ENCODE results near the gene KANSL1. TPM values are rescaled to one million over a fixed set of nuclear protein-coding genes. Genes with fewer than 3 reads are reported as not detected.

The KANSL1 gene
- total RNA-seq, 1 experiment from 2014 or later = 47.6 TPM

DNA sequence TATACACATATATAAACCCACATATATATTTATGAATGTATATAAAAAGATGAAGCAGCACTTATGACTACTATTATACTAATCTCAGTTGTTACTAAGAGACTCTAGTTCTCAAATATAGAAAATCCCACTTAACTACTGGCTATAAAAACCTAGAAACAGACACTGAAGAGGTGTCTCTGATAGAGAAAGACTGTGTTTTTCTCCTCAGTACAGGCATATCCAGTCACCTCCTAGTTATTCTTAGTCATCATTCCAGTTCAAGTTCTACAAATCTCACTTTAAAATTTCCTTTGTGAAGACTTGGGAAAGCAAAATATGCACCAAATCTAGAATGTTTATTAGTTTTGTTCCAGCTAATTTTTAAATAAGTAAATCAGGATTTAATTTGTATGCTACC lies 100.2 kb downstream of the KANSL1 start:
- intact Hi-C loops (cut with micrococcal nuclease) = no loop called here

DNA sequence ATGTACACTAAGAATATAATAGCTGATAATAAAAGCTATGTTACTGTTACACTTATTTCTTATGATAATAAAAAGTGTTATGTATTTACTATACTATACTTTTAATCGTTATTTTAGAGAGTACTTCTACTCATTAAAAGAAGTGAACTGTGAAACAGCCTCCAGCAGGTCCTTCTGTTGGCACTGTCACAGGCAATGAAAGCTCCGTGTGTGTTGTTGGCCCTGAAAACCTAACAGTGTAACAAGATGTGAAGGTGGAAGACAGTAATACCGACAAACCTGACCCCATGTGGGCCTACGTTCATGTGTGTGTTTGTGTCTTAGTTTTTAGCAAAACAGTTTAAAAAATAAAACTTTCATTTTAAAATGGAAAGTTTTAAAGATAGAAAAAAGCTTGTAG lies 102.4 kb downstream of the KANSL1 start:
- Histone ChIP-seq H3K9me2 (replicated peaks; ENCODE audit: low read length) (no peaks in the 10 kb centered on the region), H4K20me1 (ENCODE audit: low read length) (peaks cover 30% of the 10 kb centered on the region), H3K36me3 (ENCODE audit: low read depth, low read length) (peaks cover 36% of the 10 kb centered on the region), H3K4me1 (ENCODE audit: insufficient read depth, low read length) (no peaks in the 10 kb centered on the region), H3F3A (ENCODE audit: low read length, unreplicated experiment) (no peaks in the 10 kb centered on the region), H3K27ac (ENCODE audit: low read length) (no peak overlapping the region), H3K9ac (ENCODE audit: low read length) (no peak overlapping the region), H3K9me3 (ENCODE audit: low read length) (no peaks in the 10 kb centered on the region), H2AFZ (ENCODE audit: low read length) (no peak overlapping the region), H3K27me3 (ENCODE audit: low read length) (no peaks in the 10 kb centered on the region), H3K79me2 (ENCODE audit: low read length) (peaks cover 77% of the 10 kb centered on the region), H3K4me3 (ENCODE audit: low read length) (no peak overlapping the region), H3K4me2 (ENCODE audit: low read length) (no peak overlapping the region)
- DNase-seq = no peak
- no TSS peak for BruUV-seq (replicated peaks)
- intact Hi-C loops (cut with micrococcal nuclease) = no loop called here
- no peak for ATAC-seq
- POLR2A ChIA-PET (ENCODE audit: unreplicated experiment) = no interaction called here
- TF ChIP-seq EZH2phosphoT487 (IDR thresholded peaks at IDR 0.05; ENCODE audit: borderline replicate concordance, low read length) (no peak), EZH2 (IDR thresholded peaks at IDR 0.05; ENCODE audit: low read length, unreplicated experiment) (no peak)
- TF ChIP-seq, protein P1, sequence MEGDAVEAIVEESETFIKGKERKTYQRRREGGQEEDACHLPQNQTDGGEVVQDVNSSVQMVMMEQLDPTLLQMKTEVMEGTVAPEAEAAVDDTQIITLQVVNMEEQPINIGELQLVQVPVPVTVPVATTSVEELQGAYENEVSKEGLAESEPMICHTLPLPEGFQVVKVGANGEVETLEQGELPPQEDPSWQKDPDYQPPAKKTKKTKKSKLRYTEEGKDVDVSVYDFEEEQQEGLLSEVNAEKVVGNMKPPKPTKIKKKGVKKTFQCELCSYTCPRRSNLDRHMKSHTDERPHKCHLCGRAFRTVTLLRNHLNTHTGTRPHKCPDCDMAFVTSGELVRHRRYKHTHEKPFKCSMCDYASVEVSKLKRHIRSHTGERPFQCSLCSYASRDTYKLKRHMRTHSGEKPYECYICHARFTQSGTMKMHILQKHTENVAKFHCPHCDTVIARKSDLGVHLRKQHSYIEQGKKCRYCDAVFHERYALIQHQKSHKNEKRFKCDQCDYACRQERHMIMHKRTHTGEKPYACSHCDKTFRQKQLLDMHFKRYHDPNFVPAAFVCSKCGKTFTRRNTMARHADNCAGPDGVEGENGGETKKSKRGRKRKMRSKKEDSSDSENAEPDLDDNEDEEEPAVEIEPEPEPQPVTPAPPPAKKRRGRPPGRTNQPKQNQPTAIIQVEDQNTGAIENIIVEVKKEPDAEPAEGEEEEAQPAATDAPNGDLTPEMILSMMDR (conservative IDR thresholded peaks at IDR 0.05; ENCODE audit: low read depth, low read length) = no peak
- CTCF ChIA-PET = no interaction called here

More for the DNA sequence above, 100.2 kb downstream of the KANSL1 start:
- no peak overlapping the region for H3K4me2 ChIP-seq (ENCODE audit: low read length)
- no TSS peak for BruUV-seq (replicated peaks)
- TF ChIP-seq EZH2phosphoT487 (IDR thresholded peaks at IDR 0.05; ENCODE audit: borderline replicate concordance, low read length) (no peak), EZH2 (IDR thresholded peaks at IDR 0.05; ENCODE audit: low read length, unreplicated experiment) (no peak)
- TF ChIP-seq, protein P1 (conservative IDR thresholded peaks at IDR 0.05; ENCODE audit: low read depth, low read length) = no peak
- H3K4me1 ChIP-seq (ENCODE audit: insufficient read depth, low read length) = no peaks in the 10 kb centered on the region
- H3K27ac ChIP-seq (ENCODE audit: low read length) = no peak overlapping the region
- POLR2A ChIA-PET (ENCODE audit: unreplicated experiment) = no interaction called here
- H2AFZ ChIP-seq (ENCODE audit: low read length) = no peak overlapping the region
- no peaks in the 10 kb centered on the region for H3K27me3 ChIP-seq (ENCODE audit: low read length)
- ATAC-seq = no peak
- no peaks in the 10 kb centered on the region for H3F3A ChIP-seq (ENCODE audit: low read length, unreplicated experiment)
- no peaks in the 10 kb centered on the region for H3K9me3 ChIP-seq (ENCODE audit: low read length)
- no peak overlapping the region for H3K4me3 ChIP-seq (ENCODE audit: low read length)
- H3K9me2 ChIP-seq (replicated peaks; ENCODE audit: low read length) = no peaks in the 10 kb centered on the region
- H3K79me2 ChIP-seq (ENCODE audit: low read length) = peaks cover 79% of the 10 kb centered on the region
- CTCF ChIA-PET = no interaction called here
- no peak for DNase-seq
- no peak overlapping the region for H3K9ac ChIP-seq (ENCODE audit: low read length)
- H4K20me1 ChIP-seq (ENCODE audit: low read length) = peaks cover 20% of the 10 kb centered on the region
- peaks cover 36% of the 10 kb centered on the region for H3K36me3 ChIP-seq (ENCODE audit: low read depth, low read length)

DNA sequence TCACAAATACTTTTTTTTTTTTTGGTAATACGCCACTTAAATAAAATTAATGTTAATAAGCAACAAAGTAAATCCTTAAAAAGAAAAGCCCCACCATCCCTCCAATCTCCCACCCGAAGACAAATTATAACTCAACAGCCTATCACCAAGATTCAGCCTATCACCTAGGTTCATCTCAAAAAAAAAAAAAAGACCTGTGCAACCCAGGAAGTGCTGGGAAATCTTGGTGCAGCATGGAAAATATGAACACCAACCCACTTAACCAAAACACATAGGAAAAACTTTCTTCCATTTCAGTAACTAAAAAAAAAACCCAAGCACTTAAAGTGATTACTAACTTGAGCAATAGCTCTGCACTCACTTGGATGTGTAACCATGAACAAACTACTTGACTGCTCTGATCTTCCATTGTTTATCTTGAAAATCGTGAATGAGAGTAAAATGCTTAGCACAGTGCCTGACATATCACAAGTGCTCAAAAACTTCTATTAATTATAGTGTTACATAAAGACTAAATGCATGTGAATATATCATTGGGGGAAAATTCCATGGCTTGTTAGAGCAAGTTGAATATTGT lies 103.8 kb downstream of the KANSL1 start:
- H3K36me3 ChIP-seq (ENCODE audit: low read depth, low read length) = peaks cover 33% of the 10 kb centered on the region
- H2AFZ ChIP-seq (ENCODE audit: low read length) = no peak overlapping the region
- H3K4me1 ChIP-seq (ENCODE audit: insufficient read depth, low read length) = no peaks in the 10 kb centered on the region
- BruUV-seq (replicated peaks) = no TSS peak
- DNase-seq = no peak
- H3K9me3 ChIP-seq (ENCODE audit: low read length) = no peaks in the 10 kb centered on the region
- no peak overlapping the region for H3K4me2 ChIP-seq (ENCODE audit: low read length)
- H3K27me3 ChIP-seq (ENCODE audit: low read length) = no peaks in the 10 kb centered on the region
- peaks cover 18% of the 10 kb centered on the region for H4K20me1 ChIP-seq (ENCODE audit: low read length)
- ATAC-seq = no peak
- TF ChIP-seq EZH2phosphoT487 (IDR thresholded peaks at IDR 0.05; ENCODE audit: borderline replicate concordance, low read length) = no peak
- TF ChIP-seq EZH2 (IDR thresholded peaks at IDR 0.05; ENCODE audit: low read length, unreplicated experiment) = no peak
- TF ChIP-seq, protein P1 (conservative IDR thresholded peaks at IDR 0.05; ENCODE audit: low read depth, low read length) = no peak
- ChIA-PET POLR2A (ENCODE audit: unreplicated experiment) (no interaction called here), CTCF (no interaction called here)
- no peak overlapping the region for H3K27ac ChIP-seq (ENCODE audit: low read length)
- peaks cover 75% of the 10 kb centered on the region for H3K79me2 ChIP-seq (ENCODE audit: low read length)
- H3K4me3 ChIP-seq (ENCODE audit: low read length) = no peak overlapping the region
- intact Hi-C loops (cut with micrococcal nuclease) = no loop called here
- H3K9me2 ChIP-seq (replicated peaks; ENCODE audit: low read length) = no peaks in the 10 kb centered on the region
- no peak overlapping the region for H3K9ac ChIP-seq (ENCODE audit: low read length)
- no peaks in the 10 kb centered on the region for H3F3A ChIP-seq (ENCODE audit: low read length, unreplicated experiment)

Data from PC-3 (cell line).